K562 (cell line): Measurements from ENCODE around the gene TMEM205. TPM values are rescaled to one million over a fixed set of nuclear protein-coding genes. Genes with fewer than 3 reads are reported as not detected.
A peak's percentile ranks its signal among the peaks of the same experiment; 100 is the strongest.
"Not testable (repeated sequence)": the region's sequence is repeated elsewhere in the genome, so short reads cannot be mapped to it uniquely, and the experiment has no call there.

Experiments
- ATAC-seq: fragments of 200-7000 bp; cut with Tn5 transposase; 3 replicates; pipeline ENCODE4 v1.9.1; 2020; ENCODE audit warnings: moderate library complexity
- BruUV-seq: library from RNA; stranded (reverse); fragments of 400-500 nt; replicated peaks from 2 replicates; lab custom pipeline; 2021; lab: Mats Ljungman, UMichigan
- CTCF ChIA-PET: fragments of 300-600 bp; formaldehyde crosslinking; extraction: SDS; loops from one replicate; lab custom pipeline; 2021; ENCODE audit warnings: low intra/inter-chr PET ratio; lab: Yijun Ruan, JAX
- POLR2A ChIA-PET: fragments of 300-600, 350-650 bp; sonication (Branson Sonifier 250); formaldehyde crosslinking; extraction: SDS; loops from one replicate; lab custom pipeline; 2021; ENCODE audit warnings: antibody characterized with exemption, inconsistent platforms; lab: Yijun Ruan, JAX
- DNase-seq, 4 experiments: peaks; one replicate each; pipeline versions ENCODE4 v3.0.0 to v3.0.0-alpha.2; 2011 to 2018; ENCODE audit warnings: low spot score in 3 of 4, mixed read lengths in 3 of 4; ENCODE audit errors: extremely low read depth in 1 of 4
- FAIRE-seq: peaks from 2 replicates; lab custom pipeline; 2011; peaks lifted over from hg19 to GRCh38; lab: Jason Lieb, UNC
- H2AFZ ChIP-seq: 2 replicates; pipeline ENCODE4 v1.6.0; 2011; ENCODE audit warnings: low read depth, low read length, control low read depth, inconsistent platforms
- H3K27ac ChIP-seq: fragments of 200-600 bp; 3 replicates; pipeline ENCODE4 v1.8.0; 2011; ENCODE audit warnings: low read depth, mild to moderate bottlenecking, control low read depth, inconsistent platforms, low read length, moderate library complexity, mixed read lengths; ENCODE audit errors: extremely low read depth
- H3K27me3 ChIP-seq, 2 experiments: fragments of 300-600 bp in 1 of 2; 2 replicates in 1 of 2; 3 replicates in 1 of 2; pipeline versions ENCODE4 v1.6.0 to v1.8.0; 2011; ENCODE audit warnings: inconsistent platforms in 2 of 2, low read length in 2 of 2, mild to moderate bottlenecking in 1 of 2, mixed read lengths in 1 of 2, moderate library complexity in 1 of 2; ENCODE audit not compliant: control insufficient read depth in 2 of 2, insufficient read depth in 2 of 2
- H3K36me3 ChIP-seq: fragments of 300-600 bp; 3 replicates; pipeline ENCODE4 v1.8.0; 2011; ENCODE audit warnings: mild to moderate bottlenecking, low read length, inconsistent platforms; ENCODE audit not compliant: control insufficient read depth, insufficient read depth
- H3K4me1 ChIP-seq, 2 experiments: fragments of 200-600 bp in 1 of 2; replicated peaks in 1 of 2; 2 replicates in 1 of 2; 3 replicates in 1 of 2; pipeline versions ENCODE4 v1.5.1 to v1.8.0; 2011; ENCODE audit warnings: inconsistent platforms in 2 of 2, low read length in 2 of 2, mild to moderate bottlenecking in 1 of 2, mixed read lengths in 1 of 2, moderate library complexity in 1 of 2; ENCODE audit not compliant: control insufficient read depth in 2 of 2, insufficient read depth in 2 of 2
- H3K4me2 ChIP-seq: 2 replicates; pipeline ENCODE4 v1.6.1; 2011; ENCODE audit warnings: low read length, control low read depth, inconsistent platforms, mixed read lengths; ENCODE audit not compliant: insufficient read depth
- H3K4me3 ChIP-seq: fragments of 200-600 bp; sonication (generic), shearing (Covaris generic); 2 replicates; pipeline ENCODE4 v1.5.1; 2016; ENCODE audit warnings: control low read depth, inconsistent platforms
- H3K79me2 ChIP-seq: fragments of 200-600 bp; 3 replicates; pipeline ENCODE4 v1.8.0; 2011; ENCODE audit warnings: low read length, inconsistent platforms; ENCODE audit not compliant: control insufficient read depth, insufficient read depth
- H3K9ac ChIP-seq, 2 experiments: 2 replicates each; pipeline versions ENCODE4 v1.6.0 to v1.6.1; 2011; ENCODE audit warnings: low read depth in 2 of 2, low read length in 2 of 2, control low read depth in 1 of 2, inconsistent platforms in 1 of 2, mild to moderate bottlenecking in 1 of 2, mixed read lengths in 1 of 2; ENCODE audit not compliant: insufficient read depth in 1 of 2
- H3K9me1 ChIP-seq: one replicate; pipeline ENCODE4 v1.6.0; 2011; ENCODE audit warnings: inconsistent platforms, mild to moderate bottlenecking, low read length, moderate library complexity; ENCODE audit not compliant: control insufficient read depth, insufficient read depth
- H3K9me3 ChIP-seq: replicated peaks from 2 replicates; pipeline ENCODE4 v1.5.1; 2011; ENCODE audit warnings: low read depth, low read length, inconsistent platforms; ENCODE audit not compliant: control insufficient read depth, insufficient read depth
- H4K20me1 ChIP-seq: replicated peaks from 2 replicates; pipeline ENCODE4 v1.6.1; 2011; ENCODE audit warnings: low read length, inconsistent platforms, mixed read lengths; ENCODE audit not compliant: control insufficient read depth, insufficient read depth
- KLF16 ChIP-seq: IDR thresholded peaks from 2 replicates; pipeline ENCODE4 v1.6.1; 2016; ENCODE audit warnings: antibody characterized with exemption
- REST ChIP-seq, 2 experiments: fragments of 450-650 bp; formaldehyde crosslinking in 1 of 2; IDR thresholded peaks; 2 replicates each; pipeline versions ENCODE4 v1.4.0 to v1.6.1; 2014 to 2020; ENCODE audit warnings: mild to moderate bottlenecking in 2 of 2, borderline replicate concordance in 1 of 2, low read depth in 1 of 2
- SMARCE1 ChIP-seq: fragments of 450-650 bp; IDR thresholded peaks from 2 replicates; pipeline ENCODE4 v1.7.1; 2016; ENCODE audit warnings: mild to moderate bottlenecking
- ZNF121 ChIP-seq: sonication (generic); formaldehyde crosslinking; conservative IDR thresholded peaks from 2 replicates; pipeline ENCODE4 v1.8.0; 2022; ENCODE audit warnings: missing genetic modification reagents
- WGBS: fragments of 100-300 bp; shearing (Covaris generic); methylation state at CpG from one replicate; pipeline ENCODE4 v1.1.6; 2016; ENCODE audit warnings: low coverage, mixed read lengths; ENCODE audit not compliant: insufficient coverage; ENCODE audit errors: missing lambda C conversion rate; 5-methylcytosine and 5-hydroxymethylcytosine counted together
- in situ Hi-C: fragments of 300-500 bp; cut with MboI; formaldehyde crosslinking; loops from 4 replicates; pipeline ENCODE4 v1.15.0; 2018; ENCODE audit warnings: inconsistent platforms, mixed read lengths
- intact Hi-C: fragments of 100-400 bp; cut with micrococcal nuclease; formaldehyde crosslinking; loops from 2 replicates; pipeline ENCODE4 v1.14.2; 2022
- polyA plus RNA-seq, 8 experiments: library from polyadenylated mRNA; depleted of rRNA in 4 of 8; stranded (reverse) in 5 of 8; unstranded in 3 of 8; fragments of >200 nt; fragmentation: Nextera tagmentation in 2 of 8; fragmentation: Illumina TruSeq in 1 of 8; extraction: Ambion mirVana in 2 of 8; extraction: Trizol in 1 of 8; gene quantifications; 2 replicates each; pipeline versions ENCODE4 v1.2.1 to v1.2.3, GENCODE V29; 2011 to 2014; ENCODE audit warnings: inconsistent platforms in 1 of 8, missing spikeins in 1 of 8
- total RNA-seq, 7 experiments: library from RNA; depleted of rRNA in 6 of 7; stranded (reverse); fragments of >200 nt in 6 of 7; fragmentation: Illumina TruSeq in 2 of 7; extraction: Trizol in 2 of 7; gene quantifications; 2 replicates each; pipeline versions ENCODE4 v1.2.1 to v1.2.3, GENCODE V29; 2011 to 2021; ENCODE audit warnings: low replicate concordance in 1 of 7

Gene TMEM205
- total and polyA plus RNA-seq, 9 of the 15 experiments (the other 6 are each of a cell fraction or from before 2014, with no cell fraction given): 21.3 to 81.5 (median 44.1) TPM

- H3K27ac ChIP-seq; FAIRE-seq; intact Hi-C loops; H3K27me3 ChIP-seq; H3K9me1 ChIP-seq; ATAC-seq; CTCF ChIA-PET; H4K20me1 ChIP-seq; H3K36me3 ChIP-seq; H3K9me3 ChIP-seq; H3K9ac ChIP-seq; H3K4me3 ChIP-seq; in situ Hi-C loops; DNase-seq; H3K4me2 ChIP-seq; H2AFZ ChIP-seq; BruUV-seq; H3K79me2 ChIP-seq; TF ChIP-seq REST (CRISPR knock-in tag; IDR thresholded peaks at IDR 0.05; ENCODE audit: low read depth): not testable (repeated sequence)
- TF ChIP-seq KLF16 (0 out of 2 replicates have a peak, but pooled peaks have one; percentile 18), ZNF121 (CRISPR knock-in tag) (peak; percentile 94), REST (IDR thresholded peaks at IDR 0.05; ENCODE audit: borderline replicate concordance) (peak; percentile 44; the same call in 1 of the 2 replicates), SMARCE1 (peak; percentile 46; the same call in 1 of the 2 replicates)
- peaks cover 17 to 27% of the 10 kb centered on the region in 2 experiments; a peak in 4 of 5 replicates for H3K4me1 ChIP-seq
- POLR2A ChIA-PET: interaction anchor here (0.5 kb wide), 1 partner anchor 1248 kb away, joined by 4 read pairs; no protein-coding TSS in a partner anchor
- 71% methylated on average over 7 of the region's 9 CpGs for WGBS
These were observed 25.6 kb downstream of the TMEM205 start for GRCh38 chr19:11320278-11320995.
